Measurements from ENCODE around the gene RPL22.

DNA sequence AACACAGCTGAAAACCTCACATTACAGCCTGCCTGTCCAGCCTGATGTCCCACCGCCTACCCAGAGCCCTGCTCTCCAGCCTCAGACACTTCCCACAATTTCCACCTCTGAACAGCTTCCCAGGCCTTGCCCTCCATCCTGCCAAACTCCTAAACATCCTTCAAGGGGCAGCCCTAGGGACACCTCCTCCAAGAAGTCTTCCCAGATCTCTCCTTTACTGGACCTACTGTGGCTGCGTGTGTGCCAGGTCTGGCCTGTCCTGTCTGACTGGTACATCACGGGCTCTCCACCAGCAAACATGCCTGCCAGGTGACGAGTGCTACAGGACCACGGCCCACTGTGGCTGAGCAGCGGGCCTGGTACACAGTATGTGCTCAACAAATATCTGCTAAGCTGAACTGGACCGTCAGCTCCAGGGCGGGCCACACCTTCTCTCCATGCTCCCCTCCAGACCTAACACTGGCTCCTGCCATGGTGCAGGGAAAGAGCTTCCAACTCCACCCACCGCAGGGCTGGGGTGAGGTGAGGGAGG, 48.0 kb downstream of the RPL22 start:
- TF ChIP-seq, protein P1, sequence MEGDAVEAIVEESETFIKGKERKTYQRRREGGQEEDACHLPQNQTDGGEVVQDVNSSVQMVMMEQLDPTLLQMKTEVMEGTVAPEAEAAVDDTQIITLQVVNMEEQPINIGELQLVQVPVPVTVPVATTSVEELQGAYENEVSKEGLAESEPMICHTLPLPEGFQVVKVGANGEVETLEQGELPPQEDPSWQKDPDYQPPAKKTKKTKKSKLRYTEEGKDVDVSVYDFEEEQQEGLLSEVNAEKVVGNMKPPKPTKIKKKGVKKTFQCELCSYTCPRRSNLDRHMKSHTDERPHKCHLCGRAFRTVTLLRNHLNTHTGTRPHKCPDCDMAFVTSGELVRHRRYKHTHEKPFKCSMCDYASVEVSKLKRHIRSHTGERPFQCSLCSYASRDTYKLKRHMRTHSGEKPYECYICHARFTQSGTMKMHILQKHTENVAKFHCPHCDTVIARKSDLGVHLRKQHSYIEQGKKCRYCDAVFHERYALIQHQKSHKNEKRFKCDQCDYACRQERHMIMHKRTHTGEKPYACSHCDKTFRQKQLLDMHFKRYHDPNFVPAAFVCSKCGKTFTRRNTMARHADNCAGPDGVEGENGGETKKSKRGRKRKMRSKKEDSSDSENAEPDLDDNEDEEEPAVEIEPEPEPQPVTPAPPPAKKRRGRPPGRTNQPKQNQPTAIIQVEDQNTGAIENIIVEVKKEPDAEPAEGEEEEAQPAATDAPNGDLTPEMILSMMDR (IDR thresholded peaks at IDR 0.05), result no peak
- no peak for TF ChIP-seq POLR2A (IDR thresholded peaks at IDR 0.05)

Data from heart left ventricle (tissue), 13 donors.